HEK293T (cell line): ENCODE results near the gene CPED1.
"Not testable (repeated sequence)": the region's sequence is repeated elsewhere in the genome, so short reads cannot be mapped to it uniquely, and the experiment has no call there.

Source experiments
- BHLHE40 ChIP-seq: fragments of 450-650 bp; IDR thresholded peaks from 2 replicates; pipeline ENCODE4 v1.6.1; 2016; ENCODE audit warnings: mild to moderate bottlenecking, moderate library complexity, borderline replicate concordance
- FOXA1 ChIP-seq: fragments of 450-650 bp; IDR thresholded peaks from 2 replicates; pipeline ENCODE4 v1.6.1; 2016; ENCODE audit warnings: mild to moderate bottlenecking
- FOXM1 ChIP-seq: fragments of 450-650 bp; IDR thresholded peaks from 2 replicates; pipeline ENCODE4 v1.6.1; 2017; ENCODE audit warnings: mild to moderate bottlenecking, borderline replicate concordance
- L3MBTL2 ChIP-seq: fragments of 450-650 bp; conservative IDR thresholded peaks from 2 replicates; pipeline ENCODE4 v1.6.1; 2016; ENCODE audit warnings: mild to moderate bottlenecking
- NFRKB ChIP-seq: fragments of 450-650 bp; IDR thresholded peaks from 2 replicates; pipeline ENCODE4 v1.6.1; 2016; ENCODE audit warnings: mild to moderate bottlenecking, moderate library complexity
- SUZ12 ChIP-seq: fragments of 450-650 bp; IDR thresholded peaks from 2 replicates; pipeline ENCODE4 v1.6.1; 2016; ENCODE audit warnings: mild to moderate bottlenecking
- TARDBP ChIP-seq: fragments of 450-650 bp; IDR thresholded peaks from 2 replicates; pipeline ENCODE4 v1.6.1; 2016
- ZNF384 ChIP-seq: fragments of 450-650 bp; IDR thresholded peaks from 2 replicates; pipeline ENCODE4 v1.6.1; 2016

GRCh38 chr7:121315170-121315569 is 326.7 kb downstream of the CPED1 start:
- not testable (repeated sequence) for TF ChIP-seq FOXM1, NFRKB, TARDBP, SUZ12, FOXA1, L3MBTL2, ZNF384, BHLHE40
